ENCODE results near the gene DEPDC7.
A peak's percentile ranks its signal among the peaks of the same experiment; 100 is the strongest.

The DEPDC7 gene

GRCh38 chr11:33062137-33062536 is 46.5 kb downstream of the DEPDC7 start:
- no peak for DNase-seq (ENCODE audit: low read depth)

- DNase-seq (ENCODE audit: low read depth) = no peak
These were observed 47.7 kb downstream of the DEPDC7 start for GRCh38 chr11:33063326-33063881.

GRCh38 chr11:33064033-33064825 is 48.6 kb downstream of the DEPDC7 start:
- DNase-seq (ENCODE audit: low read depth) = no peak

GRCh38 chr11:33064866-33065265 is 49.2 kb downstream of the DEPDC7 start:
- DNase-seq (ENCODE audit: low read depth) = no peak

- peak; percentile 65 for DNase-seq (ENCODE audit: low read depth)
These were observed 49.9 kb downstream of the DEPDC7 start for GRCh38 chr11:33065445-33066178.

GRCh38 chr11:33067294-33067693 is 51.6 kb downstream of the DEPDC7 start:
- no peak for DNase-seq (ENCODE audit: low read depth)

- DNase-seq (ENCODE audit: low read depth) = no peak
These were observed 53.1 kb downstream of the DEPDC7 start for GRCh38 chr11:33068611-33069340.

- no peak for DNase-seq (ENCODE audit: low read depth)
These were observed 56.8 kb downstream of the DEPDC7 start for GRCh38 chr11:33072465-33072864.

Data from activated T-cell treated with anti-CD3 and anti-CD28 coated beads for 48 hours (primary cell).